HCT116 (cell line): ENCODE measurements around the gene LCOR. TPM values are rescaled to one million over a fixed set of nuclear protein-coding genes. Genes with fewer than 3 reads are reported as not detected.

Source experiments
- ATAC-seq: fragments of 200-7000 bp; cut with Tn5 transposase; 2 replicates; pipeline ENCODE4 v1.9.1; 2020; ENCODE audit warnings: mild to moderate bottlenecking, moderate library complexity
- BruUV-seq: library from RNA; stranded (reverse); fragments of 400-500 nt; replicated peaks from 2 replicates; lab custom pipeline; 2021; lab: Mats Ljungman, UMichigan
- CTCF ChIA-PET: fragments of 300-600 bp; sonication (Branson Sonifier 250); formaldehyde crosslinking; loops from one replicate; lab custom pipeline; 2021; ENCODE audit warnings: antibody characterized with exemption; lab: Charles Lee
- POLR2A ChIA-PET: fragments of 300-600, 350-600 bp; sonication (Branson Sonifier 250); formaldehyde crosslinking; loops from one replicate; lab custom pipeline; 2021; ENCODE audit warnings: antibody characterized with exemption; lab: Charles Lee
- RAD21 ChIA-PET, 2 experiments: fragments of 300-600 bp; sonication (Branson Sonifier 250); formaldehyde crosslinking; loops; one replicate each; lab custom pipeline; 2023; ENCODE audit warnings: low total read pairs in 2 of 2; ENCODE audit not compliant: uncharacterized antibody in 2 of 2, unreplicated experiment in 2 of 2, low non-redundant PET in 1 of 2; lab: Charles Lee
- DNase-seq: peaks from one replicate; pipeline ENCODE4 v3.0.0-alpha.2; 2010; ENCODE audit warnings: low read depth, low spot score
- H2AFZ ChIP-seq: fragments of 200-600 bp; shearing (Covaris generic), sonication (generic); 2 replicates; pipeline ENCODE4 v1.6.1; 2017; ENCODE audit warnings: low read depth, mixed run types, mixed read lengths, antibody characterized with exemption, low read length; ENCODE audit not compliant: poor library complexity, severe bottlenecking
- H3K27ac ChIP-seq: 2 replicates; pipeline ENCODE4 v1.5.1; 2012; ENCODE audit warnings: low read depth, low read length
- H3K27me3 ChIP-seq: fragments of 200-600 bp; sonication (generic); 2 replicates; pipeline ENCODE4 v1.6.1; 2016; ENCODE audit warnings: mixed run types, low read length, mixed read lengths; ENCODE audit not compliant: insufficient read depth
- H3K36me3 ChIP-seq, 2 experiments: fragments of 200-500 bp in 1 of 2; fragments of 200-600 bp in 1 of 2; sonication (Bioruptor generic) in 1 of 2; sonication (generic) in 1 of 2; 2 replicates each; pipeline versions ENCODE4 v1.5.1 to v1.6.1; 2014 to 2016; ENCODE audit warnings: low read length in 2 of 2, inconsistent platforms in 1 of 2, mixed read lengths in 1 of 2, mixed run types in 1 of 2; ENCODE audit not compliant: insufficient read depth in 2 of 2, control insufficient read depth in 1 of 2
- H3K4me1 ChIP-seq, 2 experiments: fragments of 200-600 bp in 1 of 2; sonication (generic) in 1 of 2; 2 replicates each; pipeline versions ENCODE4 v1.5.1 to v1.6.1; 2012 to 2017; ENCODE audit warnings: low read length in 2 of 2, inconsistent platforms in 1 of 2, mild to moderate bottlenecking in 1 of 2, mixed read lengths in 1 of 2, mixed run types in 1 of 2, moderate library complexity in 1 of 2; ENCODE audit not compliant: insufficient read depth in 2 of 2, control insufficient read depth in 1 of 2
- H3K4me2 ChIP-seq: fragments of 200-600 bp; sonication (generic); 2 replicates; pipeline ENCODE4 v1.6.1; 2017; ENCODE audit warnings: mixed run types, low read length, mixed read lengths
- H3K4me3 ChIP-seq, 2 experiments: fragments of 200-600 bp in 1 of 2; sonication (generic) in 1 of 2; replicated peaks in 1 of 2; 2 replicates each; pipeline ENCODE4 v1.5.1; 2011 to 2016; ENCODE audit warnings: low read length in 2 of 2, control low read depth in 1 of 2, low read depth in 1 of 2, mild to moderate bottlenecking in 1 of 2, mixed read lengths in 1 of 2, mixed run types in 1 of 2
- H3K79me2 ChIP-seq: fragments of 200-600 bp; sonication (generic); 2 replicates; pipeline ENCODE4 v1.6.1; 2017; ENCODE audit warnings: mild to moderate bottlenecking, mixed run types, low read length, moderate library complexity, mixed read lengths; ENCODE audit not compliant: insufficient read depth
- H3K9ac ChIP-seq: fragments of 200-600 bp; sonication (generic); 2 replicates; pipeline ENCODE4 v1.6.1; 2016; ENCODE audit warnings: low read length, mixed read lengths
- H3K9me2 ChIP-seq: fragments of 200-600 bp; sonication (generic), shearing (Covaris generic); 2 replicates; pipeline ENCODE4 v1.6.1; 2017; ENCODE audit warnings: mixed run types, mild to moderate bottlenecking, moderate library complexity; ENCODE audit not compliant: insufficient read depth
- H3K9me3 ChIP-seq, 2 experiments: fragments of 200-500 bp in 1 of 2; fragments of 200-600 bp in 1 of 2; sonication (Bioruptor generic) in 1 of 2; sonication (generic) in 1 of 2; 2 replicates each; pipeline ENCODE4 v1.6.1; 2014 to 2017; ENCODE audit warnings: low read length in 2 of 2, mixed read lengths in 2 of 2, inconsistent platforms in 1 of 2, low read depth in 1 of 2, mild to moderate bottlenecking in 1 of 2, mixed run types in 1 of 2, moderate library complexity in 1 of 2; ENCODE audit not compliant: control insufficient read depth in 1 of 2, insufficient read depth in 1 of 2
- H4K20me1 ChIP-seq: fragments of 200-600 bp; sonication (generic), shearing (Covaris generic); 2 replicates; pipeline ENCODE4 v1.6.1; 2017; ENCODE audit warnings: mixed run types, mild to moderate bottlenecking, moderate library complexity; ENCODE audit not compliant: insufficient read depth
- CBX3 ChIP-seq: IDR thresholded peaks from 2 replicates; pipeline ENCODE4 v1.6.1; 2012; ENCODE audit warnings: low read depth
- CEBPB ChIP-seq: IDR thresholded peaks from 2 replicates; pipeline ENCODE4 v1.6.1; 2012; ENCODE audit warnings: low read depth
- EGR1 ChIP-seq: IDR thresholded peaks from 2 replicates; pipeline ENCODE4 v1.6.1; 2012; ENCODE audit warnings: low read depth
- EZH2 ChIP-seq: fragments of 200-600 bp; sonication (generic); IDR thresholded peaks from 2 replicates; pipeline ENCODE4 v1.6.1; 2017; ENCODE audit warnings: antibody characterized with exemption, mixed run types
- EZH2phosphoT487 ChIP-seq: fragments of 200-600 bp; IDR thresholded peaks from 2 replicates; pipeline ENCODE4 v1.6.1; 2018; ENCODE audit warnings: antibody characterized with exemption, borderline replicate concordance
- POLR2AphosphoS5 ChIP-seq: IDR thresholded peaks from 2 replicates; pipeline ENCODE4 v1.6.1; 2011; ENCODE audit warnings: mild to moderate bottlenecking, low read depth, low read length, moderate library complexity
- SIN3A ChIP-seq: IDR thresholded peaks from 2 replicates; pipeline ENCODE4 v1.6.1; 2012; ENCODE audit warnings: low read depth
- SP1 ChIP-seq: IDR thresholded peaks from 2 replicates; pipeline ENCODE4 v1.6.1; 2012; ENCODE audit warnings: low read depth
- SRF ChIP-seq: IDR thresholded peaks from 2 replicates; pipeline ENCODE4 v1.6.1; 2012; ENCODE audit warnings: low read depth
- YY1 ChIP-seq: IDR thresholded peaks from 2 replicates; pipeline ENCODE4 v1.6.1; 2011; ENCODE audit warnings: low read length, low read depth, moderate library complexity, mild to moderate bottlenecking; ENCODE audit not compliant: insufficient replicate concordance; ENCODE audit errors: extremely low read depth
- ZBTB33 ChIP-seq: IDR thresholded peaks from 2 replicates; pipeline ENCODE4 v1.6.1; 2011; ENCODE audit warnings: mild to moderate bottlenecking, low read length, moderate library complexity; ENCODE audit not compliant: insufficient replicate concordance; ENCODE audit errors: extremely low read depth
- ZFX ChIP-seq: fragments of 450-650 bp; IDR thresholded peaks from 2 replicates; pipeline ENCODE4 v1.6.1; 2017
- intact Hi-C: fragments of 100-400 bp; cut with micrococcal nuclease; formaldehyde crosslinking; loops from 2 replicates; pipeline ENCODE4 v1.10.0; 2022
- total RNA-seq: library from RNA; stranded (reverse); gene quantifications from one replicate; pipeline ENCODE4 v1.2.1, GENCODE V29; 2021; ENCODE audit not compliant: unreplicated experiment

Gene LCOR
- total RNA-seq, 1 experiment from 2014 or later, result 59.9 TPM

- H3K9me2 ChIP-seq, result no peaks in the 10 kb centered on the region
- no peak for DNase-seq
- intact Hi-C loops, result no loop called here
- no peak for ATAC-seq
- ChIA-PET RAD21 (no interaction called here), CTCF (no interaction called here), POLR2A (no interaction called here)
- H3K9ac ChIP-seq, result no peak overlapping the region
- H3K9me3 ChIP-seq, result no peaks in the 10 kb centered on the region
- no peak overlapping the region for H3K27ac ChIP-seq
- H3K79me2 ChIP-seq, result peaks cover 89% of the 10 kb centered on the region
- H2AFZ ChIP-seq, result no peak overlapping the region
- no peak overlapping the region for H3K4me3 ChIP-seq
- H3K36me3 ChIP-seq, result no peaks in the 10 kb centered on the region
- peaks cover 43 to 48% of the 10 kb centered on the region in 2 experiments for H3K4me1 ChIP-seq
- no peaks in the 10 kb centered on the region for H3K27me3 ChIP-seq
- TF ChIP-seq SRF, result no peak
- no peak for TF ChIP-seq POLR2AphosphoS5
- no peak for TF ChIP-seq CBX3
- no peak for TF ChIP-seq ZFX
- no peak for TF ChIP-seq SIN3A
- TF ChIP-seq ZBTB33, result no peak
- TF ChIP-seq EZH2phosphoT487, result no peak
- TF ChIP-seq SP1, result no peak
- no peak for TF ChIP-seq CEBPB
- TF ChIP-seq EGR1, result no peak
- no peak for TF ChIP-seq YY1
- no peak for TF ChIP-seq EZH2
- BruUV-seq, result no TSS peak
- H4K20me1 ChIP-seq, result peaks cover 6% of the 10 kb centered on the region; the same call in 1 of the 2 replicates
- no peak overlapping the region for H3K4me2 ChIP-seq
Measured at GRCh38 chr10:96860631-96861277, 28.7 kb downstream of the LCOR start.
